Measurements from ENCODE around the gene HCST.

GRCh38 chr19:35872180-35872579 lies 30.1 kb upstream of the HCST start:
- TF ChIP-seq POLR2A (IDR thresholded peaks at IDR 0.05) (no peak), CTCF (IDR thresholded peaks at IDR 0.05) (no peak)
